Measurements from ENCODE around the gene USH1C. TPM values are rescaled to one million over a fixed set of nuclear protein-coding genes. Genes with fewer than 3 reads are reported as not detected.

The USH1C gene
- total and polyA plus RNA-seq, 2 of the 13 experiments (the other 11 are each of a cell fraction or from before 2014, with no cell fraction given), result not detected

- no peak for TF ChIP-seq ZNF513 (CRISPR knock-in tag; conservative IDR thresholded peaks at IDR 0.05)
- no peak for TF ChIP-seq JDP2 (CRISPR knock-in tag; IDR thresholded peaks at IDR 0.05; ENCODE audit: borderline replicate concordance)
- no peak for TF ChIP-seq JARID2 (CRISPR knock-in tag; IDR thresholded peaks at IDR 0.05; ENCODE audit: insufficient replicate concordance)
- TF ChIP-seq DBP (CRISPR knock-in tag; IDR thresholded peaks at IDR 0.05; ENCODE audit: not compliant biosample characterization), result no peak
Observed at GRCh38 chr11:17558025-17558780, 14.0 kb upstream of the USH1C start (continued).

- 35% methylated on average over 4 of the region's 8 CpGs for WGBS (ENCODE audit: low lambda C conversion rate)
- ATAC-seq (no peak), DNase-seq (ENCODE audit: low spot score) (no peak), FAIRE-seq (no peak)
- POLR2A ChIA-PET, result no interaction called here
- no peak for TF ChIP-seq RFXANK (CRISPR knock-in tag; IDR thresholded peaks at IDR 0.05)
- TF ChIP-seq PRMT3 (CRISPR knock-in tag; IDR thresholded peaks at IDR 0.05; ENCODE audit: borderline replicate concordance, low read depth), result no peak
- no peak for TF ChIP-seq ZNF646 (CRISPR knock-in tag; IDR thresholded peaks at IDR 0.05)
- TF ChIP-seq KDM1A (CRISPR knock-in tag; IDR thresholded peaks at IDR 0.05), result no peak
- TF ChIP-seq CBX5 (CRISPR knock-in tag; IDR thresholded peaks at IDR 0.05; ENCODE audit: borderline replicate concordance), result no peak
- TF ChIP-seq ZNF496 (CRISPR knock-in tag; IDR thresholded peaks at IDR 0.05; ENCODE audit: insufficient replicate concordance), result no peak
- no peak for TF ChIP-seq ZNF792 (CRISPR knock-in tag; IDR thresholded peaks at IDR 0.05)
- no peaks in the 10 kb centered on the region for H3K9me3 ChIP-seq (ENCODE audit: low read length)
- intact Hi-C loops (cut with micrococcal nuclease; ENCODE audit: unreplicated experiment), result no loop called here
- no peaks in the 10 kb centered on the region for H3K79me2 ChIP-seq (ENCODE audit: insufficient read depth, low read length)
- no peaks in the 10 kb centered on the region for H3K36me3 ChIP-seq (replicated peaks in 1 of 2; ENCODE audit: control insufficient read depth in 1 of 2, insufficient read depth in 2 of 2, low read length in 2 of 2)
- in situ Hi-C loops (cut with HindIII; ENCODE audit: extremely low pct_ligation_motif_present, low pct_unique_long_range_greater_than_20kb), result no loop called here
- no peak overlapping the region for H2AFZ ChIP-seq (ENCODE audit: low read length)
- H4K20me1 ChIP-seq (ENCODE audit: insufficient read depth, low read length), result no peaks in the 10 kb centered on the region
- peaks cover 11 to 14% of the 10 kb centered on the region in 2 experiments; a peak in 3 of 5 replicates for H3K27me3 ChIP-seq (ENCODE audit: control insufficient read depth in 1 of 2, insufficient read depth in 2 of 2, low read length in 2 of 2)
- H3K4me3 ChIP-seq (replicated peaks in 1 of 3; ENCODE audit: insufficient read depth in 1 of 3, low read depth in 2 of 3, low read length in 3 of 3), result no peak overlapping the region
- H3K27ac ChIP-seq (ENCODE audit: extremely low read length, insufficient read depth, low read length), result no peak overlapping the region
- no peak overlapping the region for H3K4me2 ChIP-seq (ENCODE audit: low read depth, low read length)
- no peaks in the 10 kb centered on the region for H3K4me1 ChIP-seq (ENCODE audit: insufficient read depth, low read length)
- CTCF ChIA-PET (ENCODE audit: low intra/inter-chr PET ratio, low total read pairs), result no interaction called here
- no TSS peak for BruUV-seq (replicated peaks)
- H3K9ac ChIP-seq (ENCODE audit: insufficient read depth, low read depth, low read length), result no peak overlapping the region
Observed at GRCh38 chr11:17556999-17557398, 12.8 kb upstream of the USH1C start.
